ENCODE data around the gene C1orf210. TPM values are rescaled to one million over a fixed set of nuclear protein-coding genes. Genes with fewer than 3 reads are reported as not detected.
A peak's percentile ranks its signal among the peaks of the same experiment; 100 is the strongest.

The C1orf210 gene
- total RNA-seq, 1 donor from 2014 or later, result 9.9 TPM

GRCh38 chr1:43238991-43239469, 46.4 kb downstream of the C1orf210 start:
- Mint-ChIP-seq H3K4me3 (no peak overlapping the region), H3K4me1 (ENCODE audit: unreplicated experiment) (no peaks in the 10 kb centered on the region), H3K27me3 (no peaks in the 10 kb centered on the region), H3K27ac (no peak overlapping the region), H3K9me3 (peaks cover 4% of the 10 kb centered on the region), H3K36me3 (no peaks in the 10 kb centered on the region)
- TF ChIP-seq, protein P1, sequence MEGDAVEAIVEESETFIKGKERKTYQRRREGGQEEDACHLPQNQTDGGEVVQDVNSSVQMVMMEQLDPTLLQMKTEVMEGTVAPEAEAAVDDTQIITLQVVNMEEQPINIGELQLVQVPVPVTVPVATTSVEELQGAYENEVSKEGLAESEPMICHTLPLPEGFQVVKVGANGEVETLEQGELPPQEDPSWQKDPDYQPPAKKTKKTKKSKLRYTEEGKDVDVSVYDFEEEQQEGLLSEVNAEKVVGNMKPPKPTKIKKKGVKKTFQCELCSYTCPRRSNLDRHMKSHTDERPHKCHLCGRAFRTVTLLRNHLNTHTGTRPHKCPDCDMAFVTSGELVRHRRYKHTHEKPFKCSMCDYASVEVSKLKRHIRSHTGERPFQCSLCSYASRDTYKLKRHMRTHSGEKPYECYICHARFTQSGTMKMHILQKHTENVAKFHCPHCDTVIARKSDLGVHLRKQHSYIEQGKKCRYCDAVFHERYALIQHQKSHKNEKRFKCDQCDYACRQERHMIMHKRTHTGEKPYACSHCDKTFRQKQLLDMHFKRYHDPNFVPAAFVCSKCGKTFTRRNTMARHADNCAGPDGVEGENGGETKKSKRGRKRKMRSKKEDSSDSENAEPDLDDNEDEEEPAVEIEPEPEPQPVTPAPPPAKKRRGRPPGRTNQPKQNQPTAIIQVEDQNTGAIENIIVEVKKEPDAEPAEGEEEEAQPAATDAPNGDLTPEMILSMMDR (conservative IDR thresholded peaks at IDR 0.05), result no peak
- DNase-seq (ENCODE audit: extremely low spot score, unreplicated experiment), result no peak

GRCh38 chr1:43238085-43238484, 47.3 kb downstream of the C1orf210 start:
- no peaks in the 10 kb centered on the region for H3K4me1 Mint-ChIP-seq (ENCODE audit: unreplicated experiment)
- H3K4me3 Mint-ChIP-seq, result no peak overlapping the region
- peak overlapping the region; percentile 58 for H3K27ac Mint-ChIP-seq
- H3K9me3 Mint-ChIP-seq, result peaks cover 4% of the 10 kb centered on the region
- H3K27me3 Mint-ChIP-seq, result no peaks in the 10 kb centered on the region
- TF ChIP-seq, protein P1 (conservative IDR thresholded peaks at IDR 0.05), result peak; percentile 78
- no peaks in the 10 kb centered on the region for H3K36me3 Mint-ChIP-seq
- no peak for DNase-seq (ENCODE audit: extremely low spot score, unreplicated experiment)

DNA sequence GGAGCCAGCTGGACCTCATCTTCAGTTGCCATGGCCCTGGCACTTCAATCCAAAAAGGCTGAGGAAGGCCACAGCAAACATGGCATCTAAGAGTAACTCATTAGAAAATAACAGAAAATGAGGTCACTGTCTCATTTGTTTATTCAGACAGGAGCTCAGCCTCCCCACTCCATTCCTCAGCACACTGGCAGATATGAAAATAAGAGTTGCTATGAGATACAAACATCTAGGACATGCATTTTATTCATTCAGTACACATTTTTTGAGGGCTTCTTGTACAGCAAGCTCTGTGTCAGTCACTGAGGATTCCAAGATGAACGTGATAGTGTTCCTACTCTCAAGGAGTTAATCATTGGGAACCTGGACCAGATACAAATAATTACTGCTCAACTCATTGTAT, 48.3 kb downstream of the C1orf210 start:
- Mint-ChIP-seq H3K27ac (no peak overlapping the region), H3K9me3 (peaks cover 4% of the 10 kb centered on the region), H3K4me1 (ENCODE audit: unreplicated experiment) (no peaks in the 10 kb centered on the region), H3K4me3 (no peak overlapping the region), H3K36me3 (no peaks in the 10 kb centered on the region), H3K27me3 (no peaks in the 10 kb centered on the region)
- TF ChIP-seq, protein P1 (conservative IDR thresholded peaks at IDR 0.05), result no peak
- DNase-seq (ENCODE audit: extremely low spot score, unreplicated experiment), result no peak

DNA sequence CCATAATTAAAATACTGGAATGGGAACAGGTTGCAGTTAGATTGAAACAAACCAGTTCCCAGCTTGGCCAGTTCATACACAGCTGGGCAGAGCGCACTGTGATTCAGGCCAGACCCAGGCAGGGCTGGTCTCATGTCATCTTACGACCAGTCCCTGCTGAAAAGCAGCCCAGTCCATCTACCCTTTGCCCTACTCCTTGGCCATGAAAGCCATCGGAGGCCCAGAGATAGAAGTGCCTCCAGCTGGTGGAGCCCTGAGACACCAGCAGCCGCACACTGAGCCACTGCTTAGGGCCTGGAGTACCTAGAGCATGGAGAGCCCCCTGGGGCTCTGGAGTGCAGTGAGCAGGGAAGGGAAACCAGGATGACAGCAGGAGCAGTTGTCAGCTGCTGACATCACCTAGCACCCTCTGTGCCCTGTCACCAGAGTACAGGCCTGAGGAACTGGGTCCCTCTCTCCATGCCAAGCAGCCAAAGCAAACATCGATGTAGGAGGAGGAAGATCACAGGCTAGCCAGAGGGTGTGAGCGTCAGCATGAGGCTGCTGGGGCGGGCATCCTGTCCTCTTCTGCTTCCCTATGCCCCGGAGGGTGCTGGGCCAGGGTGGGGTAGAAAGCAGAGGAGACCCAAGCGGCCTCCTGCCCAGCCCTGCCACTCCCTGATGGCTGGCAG, 49.8 kb downstream of the C1orf210 start:
- Mint-ChIP-seq H3K4me3 (no peak overlapping the region), H3K9me3 (peaks cover 3% of the 10 kb centered on the region), H3K4me1 (ENCODE audit: unreplicated experiment) (peaks cover 4% of the 10 kb centered on the region), H3K27me3 (no peaks in the 10 kb centered on the region), H3K27ac (no peak overlapping the region), H3K36me3 (no peaks in the 10 kb centered on the region)
- TF ChIP-seq, protein P1 (conservative IDR thresholded peaks at IDR 0.05), result no peak
- DNase-seq (ENCODE audit: extremely low spot score, unreplicated experiment), result no peak

- Mint-ChIP-seq H3K9me3 (no peaks in the 10 kb centered on the region), H3K4me1 (ENCODE audit: unreplicated experiment) (peaks cover 5% of the 10 kb centered on the region), H3K4me3 (no peak overlapping the region), H3K27ac (no peak overlapping the region), H3K27me3 (no peaks in the 10 kb centered on the region), H3K36me3 (no peaks in the 10 kb centered on the region)
- TF ChIP-seq, protein P1 (conservative IDR thresholded peaks at IDR 0.05), result no peak
- DNase-seq (ENCODE audit: extremely low spot score, unreplicated experiment), result no peak
Measured at GRCh38 chr1:43235040-43235439, 50.3 kb downstream of the C1orf210 start.

Measured in type B pancreatic cell (in vitro differentiated cells).